ENCODE data around the gene FARS2. TPM values are rescaled to one million over a fixed set of nuclear protein-coding genes. Genes with fewer than 3 reads are reported as not detected.

The FARS2 gene
- polyA plus RNA-seq, 3 donors: 12.2 to 21.6 (median 17.7) TPM

DNA sequence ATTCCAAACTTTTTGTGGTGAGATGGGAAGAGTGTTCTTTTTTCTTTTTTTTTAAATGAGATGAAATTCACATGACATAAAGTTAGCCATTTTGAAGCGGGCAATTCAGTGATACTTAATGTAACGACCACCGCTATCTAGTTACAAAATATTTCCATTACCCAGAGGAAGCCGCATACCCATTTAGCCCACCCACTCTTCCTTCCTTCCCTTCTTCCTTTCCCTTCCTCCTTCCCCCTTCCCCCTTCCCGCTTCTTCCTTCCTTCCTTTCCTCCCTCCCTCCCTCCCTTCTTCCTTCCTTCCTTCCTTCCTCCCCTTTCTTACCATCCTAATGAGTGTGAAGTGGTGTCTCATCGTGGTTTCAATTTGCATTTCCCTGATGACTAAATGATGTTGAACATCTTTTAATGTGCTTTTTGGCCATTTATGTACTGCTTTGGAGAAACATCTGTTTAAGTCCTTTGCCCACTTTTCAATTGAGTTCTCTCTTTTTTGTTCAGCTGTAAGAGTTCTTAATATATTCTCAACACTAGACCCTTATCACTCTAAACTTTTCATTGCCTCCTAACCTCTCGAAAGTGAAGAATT is 371.1 kb downstream of the FARS2 start:
- Histone ChIP-seq H3K27me3 (ENCODE audit: control insufficient read depth in 2 of 2, insufficient read depth in 2 of 2, low read length in 2 of 2) (no peaks in the 10 kb centered on the region), H2AFZ (ENCODE audit: insufficient read depth, low read depth, low read length, poor library complexity, severe bottlenecking) (no peak overlapping the region), H3K4me1 (ENCODE audit: control insufficient read depth in 1 of 2, insufficient read depth in 2 of 2, low read length in 2 of 2) (peaks cover 0 to 1% of the 10 kb centered on the region in 2 donors), H3K36me3 (replicated peaks in 1 of 2; ENCODE audit: control insufficient read depth in 1 of 2, insufficient read depth in 2 of 2, low read length in 2 of 2) (no peaks in the 10 kb centered on the region), H3K79me2 (ENCODE audit: insufficient read depth, low read length) (no peaks in the 10 kb centered on the region), H3K4me2 (replicated peaks; ENCODE audit: extremely low read depth, low read length, poor library complexity, severe bottlenecking) (no peak overlapping the region), H3K4me3 (replicated peaks in 1 of 3; ENCODE audit: low read depth in 2 of 3, low read length in 3 of 3) (no peak overlapping the region), H3K27ac (ENCODE audit: low read depth in 1 of 2, low read length in 2 of 2) (no peak overlapping the region), H4K20me1 (ENCODE audit: insufficient read depth, low read length) (no peaks in the 10 kb centered on the region), H3K9me3 (replicated peaks in 1 of 2; ENCODE audit: control insufficient read depth in 1 of 2, insufficient read depth in 1 of 2, low read length in 2 of 2) (no peaks in the 10 kb centered on the region), H3K9ac (ENCODE audit: insufficient read depth, low read length, poor library complexity, severe bottlenecking) (no peak overlapping the region)
- WGBS (ENCODE audit: insufficient coverage): 100% methylated on average over 1 of the region's 7 CpGs
- no peak for DNase-seq
- Mint-ChIP-seq H3K4me1 (peaks cover 10% of the 10 kb centered on the region), H3K27me3 (ENCODE audit: low read depth in 3 of 3) (peaks cover 0 to 1% (median 0%) of the 10 kb centered on the region in 3 donors), H3K27ac (no peak overlapping the region), H3K36me3 (no peaks in the 10 kb centered on the region), H3K4me3 (no peak overlapping the region), H3K9me3 (peaks cover 0 to 6% (median 0%) of the 10 kb centered on the region in 7 donors)
- intact Hi-C loops (cut with micrococcal nuclease): no loop called here
- no peak for TF ChIP-seq CTCF (IDR thresholded peaks at IDR 0.05)

DNA sequence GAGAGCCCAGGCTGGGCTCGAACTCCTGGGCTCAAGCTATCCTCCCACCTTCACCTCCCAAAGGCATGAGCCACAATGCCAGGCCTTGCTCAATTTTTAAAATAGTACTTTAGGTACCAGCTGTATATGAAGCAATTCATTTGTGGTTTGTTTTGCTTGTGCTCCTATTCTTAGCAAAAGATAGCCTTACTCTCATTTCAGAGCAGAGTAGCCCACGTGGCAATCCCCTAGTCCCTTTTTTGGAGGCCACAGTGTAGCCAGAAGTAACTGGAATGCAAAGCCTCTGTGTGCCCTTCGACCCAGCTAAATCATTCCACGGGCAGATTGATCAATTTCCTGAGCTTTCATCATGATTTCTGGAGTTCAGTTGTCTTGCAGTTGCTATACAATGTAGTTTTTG is 373.2 kb downstream of the FARS2 start:
- H3K9ac ChIP-seq (ENCODE audit: insufficient read depth, low read length, poor library complexity, severe bottlenecking): no peak overlapping the region
- Mint-ChIP-seq H3K27ac (no peak overlapping the region), H3K9me3 (peaks cover 0 to 6% (median 1%) of the 10 kb centered on the region in 7 donors), H3K4me1 (peaks cover 10% of the 10 kb centered on the region), H3K36me3 (no peaks in the 10 kb centered on the region), H3K27me3 (ENCODE audit: low read depth in 3 of 3) (peaks cover 0 to 1% (median 0%) of the 10 kb centered on the region in 3 donors), H3K4me3 (no peak overlapping the region)
- WGBS (ENCODE audit: insufficient coverage): 20% methylated on average over 1 of the region's 4 CpGs
- no peaks in the 10 kb centered on the region for H3K36me3 ChIP-seq (replicated peaks in 1 of 2; ENCODE audit: control insufficient read depth in 1 of 2, insufficient read depth in 2 of 2, low read length in 2 of 2)
- H2AFZ ChIP-seq (ENCODE audit: insufficient read depth, low read depth, low read length, poor library complexity, severe bottlenecking): no peak overlapping the region
- H3K4me3 ChIP-seq (replicated peaks in 1 of 3; ENCODE audit: low read depth in 2 of 3, low read length in 3 of 3): no peak overlapping the region
- no peak for DNase-seq
- H3K79me2 ChIP-seq (ENCODE audit: insufficient read depth, low read length): no peaks in the 10 kb centered on the region
- intact Hi-C loops (cut with micrococcal nuclease): no loop called here
- H3K4me1 ChIP-seq (ENCODE audit: control insufficient read depth in 1 of 2, insufficient read depth in 2 of 2, low read length in 2 of 2): no peaks in the 10 kb centered on the region
- H3K9me3 ChIP-seq (replicated peaks in 1 of 2; ENCODE audit: control insufficient read depth in 1 of 2, insufficient read depth in 1 of 2, low read length in 2 of 2): peaks cover 0 to under 1% of the 10 kb centered on the region in 2 donors
- peak overlapping the region in 1 of 2 donors; percentile 28 for H3K27ac ChIP-seq (ENCODE audit: low read depth in 1 of 2, low read length in 2 of 2)
- TF ChIP-seq CTCF (IDR thresholded peaks at IDR 0.05): no peak
- no peak overlapping the region for H3K4me2 ChIP-seq (replicated peaks; ENCODE audit: extremely low read depth, low read length, poor library complexity, severe bottlenecking)
- H3K27me3 ChIP-seq (ENCODE audit: control insufficient read depth in 2 of 2, insufficient read depth in 2 of 2, low read length in 2 of 2): no peaks in the 10 kb centered on the region
- H4K20me1 ChIP-seq (ENCODE audit: insufficient read depth, low read length): no peaks in the 10 kb centered on the region

Data from CD14-positive monocyte (primary cell).